Measurements from ENCODE around the gene POMT2.

Gene POMT2

DNA sequence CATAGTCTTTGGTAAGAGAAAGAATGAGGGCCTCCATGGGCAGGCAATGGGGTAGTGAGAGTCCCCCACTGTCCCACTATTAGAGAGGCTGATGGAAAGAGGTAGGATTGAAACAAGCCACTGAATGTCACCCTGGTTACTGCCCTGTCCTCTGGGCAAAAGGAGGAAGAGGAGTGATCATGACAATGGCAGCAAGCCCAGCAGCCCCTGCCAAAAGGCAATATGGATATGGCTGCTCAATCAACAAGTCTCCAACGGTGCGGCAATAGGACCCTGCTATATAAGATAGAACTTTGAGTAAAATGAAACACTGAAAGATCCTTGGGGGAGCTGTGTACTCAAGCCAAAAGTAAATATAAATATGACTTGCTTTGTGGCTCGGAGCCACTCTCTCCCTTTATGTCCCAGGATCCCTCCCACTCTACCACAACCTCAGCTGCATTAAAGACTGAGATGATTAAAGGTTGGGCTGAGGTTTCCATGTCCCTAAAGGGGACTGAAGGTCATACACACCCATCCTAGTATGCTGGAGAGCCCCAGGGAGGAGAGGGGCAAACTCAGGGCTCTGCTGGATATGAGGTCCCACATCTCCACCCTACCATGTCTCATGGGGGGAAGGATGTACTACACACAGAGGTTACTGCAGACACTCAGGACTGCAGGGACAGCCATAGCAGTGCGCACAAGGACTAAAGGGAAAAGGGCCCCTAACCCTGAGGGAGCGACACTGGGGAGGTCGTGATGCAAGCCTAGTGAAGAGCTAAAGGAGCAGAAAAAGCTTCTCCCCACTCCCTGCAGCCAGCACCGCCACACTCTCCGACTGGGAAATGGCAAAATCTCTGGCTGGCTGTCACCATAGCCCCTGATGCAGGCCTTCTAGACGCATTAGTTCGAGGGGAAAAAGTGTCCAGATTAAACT lies 5.9 kb downstream of the POMT2 start:
- WGBS (ENCODE audit: insufficient coverage) = 90% methylated on average over 9 of the region's 10 CpGs
- POLR2A ChIA-PET = no interaction called here

DNA sequence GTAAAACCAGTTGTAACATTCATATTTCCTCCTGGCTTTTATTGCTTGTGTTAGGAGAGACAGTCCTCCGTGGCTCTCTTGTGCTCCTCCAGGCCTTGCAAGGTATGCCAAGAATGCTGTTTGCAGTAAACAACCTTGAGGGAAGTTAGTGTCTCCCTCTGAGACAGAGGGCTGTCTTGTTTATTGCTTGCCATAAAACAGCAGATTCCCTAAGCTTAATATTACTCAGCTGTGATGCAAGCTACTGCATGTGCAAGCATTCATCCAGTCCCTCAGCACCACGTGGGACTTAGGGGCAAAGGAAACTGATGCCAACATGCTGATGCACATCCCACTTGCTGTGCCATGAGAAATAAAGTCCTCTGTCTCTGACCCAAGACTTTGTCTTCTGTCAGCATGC lies 6.6 kb downstream of the POMT2 start:
- Histone ChIP-seq H3K36me3 (ENCODE audit: control insufficient read depth in 4 of 4, insufficient read depth in 4 of 4, low read length in 3 of 4) (peaks cover 0 to 4% (median 1%) of the 10 kb centered on the region in 4 experiments), H3K4me3 (ENCODE audit: control insufficient read depth in 1 of 7, extremely low read depth in 1 of 7, insufficient read depth in 4 of 7, low read depth in 2 of 7, low read length in 6 of 7) (no peak overlapping the region), H3K4me1 (ENCODE audit: control extremely low read depth in 1 of 4, control insufficient read depth in 4 of 4, insufficient read depth in 4 of 4, low read length in 3 of 4) (peaks cover 0 to 9% (median 4%) of the 10 kb centered on the region in 4 experiments), H3K27me3 (replicated peaks in 2 of 5; ENCODE audit: control insufficient read depth in 4 of 5, insufficient read depth in 5 of 5, low read length in 4 of 5) (no peaks in the 10 kb centered on the region), H3K27ac (ENCODE audit: insufficient read depth in 1 of 2, low read depth in 1 of 2, low read length in 2 of 2, poor library complexity in 1 of 2, severe bottlenecking in 2 of 2) (no peak overlapping the region), H3K9me3 (ENCODE audit: control extremely low read depth in 1 of 5, control insufficient read depth in 4 of 5, insufficient read depth in 2 of 5, low read depth in 1 of 5, low read length in 4 of 5) (no peaks in the 10 kb centered on the region)
- ChIA-PET POLR2A (no interaction called here), CTCF (interaction anchor here (0.6 to 14.2 kb wide), 4 partner anchors 12 to 172 kb away, joined by 3 to 251 read pairs (median 32); no protein-coding TSS in a partner anchor)
- no peak for DNase-seq
- 90% methylated on average over 2 of the region's 2 CpGs for WGBS (ENCODE audit: insufficient coverage)

More for the DNA sequence above, 5.9 kb downstream of the POMT2 start:
- DNase-seq = no peak
- Histone ChIP-seq H3K36me3 (ENCODE audit: control insufficient read depth in 4 of 4, insufficient read depth in 4 of 4, low read length in 3 of 4) (peaks cover 0 to 4% (median 1%) of the 10 kb centered on the region in 4 experiments), H3K27me3 (replicated peaks in 2 of 5; ENCODE audit: control insufficient read depth in 4 of 5, insufficient read depth in 5 of 5, low read length in 4 of 5) (no peaks in the 10 kb centered on the region), H3K9me3 (ENCODE audit: control extremely low read depth in 1 of 5, control insufficient read depth in 4 of 5, insufficient read depth in 2 of 5, low read depth in 1 of 5, low read length in 4 of 5) (no peaks in the 10 kb centered on the region), H3K4me1 (ENCODE audit: control extremely low read depth in 1 of 4, control insufficient read depth in 4 of 4, insufficient read depth in 4 of 4, low read length in 3 of 4) (peaks cover under 1 to 8% (median 4%) of the 10 kb centered on the region in 4 experiments), H3K4me3 (ENCODE audit: control insufficient read depth in 1 of 7, extremely low read depth in 1 of 7, insufficient read depth in 4 of 7, low read depth in 2 of 7, low read length in 6 of 7) (no peak overlapping the region), H3K27ac (ENCODE audit: insufficient read depth in 1 of 2, low read depth in 1 of 2, low read length in 2 of 2, poor library complexity in 1 of 2, severe bottlenecking in 2 of 2) (no peak overlapping the region)
- CTCF ChIA-PET = interaction anchor here (0.7 to 14.2 kb wide), 11 partner anchors 10 to 175 kb away, joined by 3 to 251 read pairs (median 6); no protein-coding TSS in a partner anchor

DNA sequence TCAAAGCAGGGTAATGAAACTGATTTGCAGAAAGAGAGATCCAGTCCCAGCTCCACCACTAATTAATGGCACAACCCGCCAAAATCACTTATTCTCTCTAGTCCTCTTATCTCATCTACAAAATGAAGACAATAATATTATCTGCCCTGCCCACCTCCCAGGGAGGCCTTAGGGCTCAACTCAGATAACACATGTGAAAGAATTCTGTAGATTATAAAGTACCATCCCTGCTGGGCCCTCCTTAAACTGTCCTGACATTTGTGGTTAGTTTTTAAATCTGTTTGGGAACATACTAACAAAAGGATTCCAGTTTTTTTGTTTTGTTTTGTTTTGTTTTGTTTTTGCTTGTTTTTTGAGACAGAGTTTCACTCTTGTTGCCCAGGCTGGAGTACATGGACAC lies 7.3 kb downstream of the POMT2 start:
- CTCF ChIA-PET = interaction anchor here (0.6 to 14.2 kb wide), 6 partner anchors 12 to 171 kb away, joined by 3 to 251 read pairs (median 4); no protein-coding TSS in a partner anchor
- Histone ChIP-seq H3K27me3 (replicated peaks in 2 of 5; ENCODE audit: control insufficient read depth in 4 of 5, insufficient read depth in 5 of 5, low read length in 4 of 5) (no peaks in the 10 kb centered on the region), H3K36me3 (ENCODE audit: control insufficient read depth in 4 of 4, insufficient read depth in 4 of 4, low read length in 3 of 4) (peaks cover 0 to 4% (median 1%) of the 10 kb centered on the region in 4 experiments), H3K4me3 (ENCODE audit: control insufficient read depth in 1 of 7, extremely low read depth in 1 of 7, insufficient read depth in 4 of 7, low read depth in 2 of 7, low read length in 6 of 7) (no peak overlapping the region), H3K4me1 (ENCODE audit: control extremely low read depth in 1 of 4, control insufficient read depth in 4 of 4, insufficient read depth in 4 of 4, low read length in 3 of 4) (peaks cover 0 to 14% (median 6%) of the 10 kb centered on the region in 4 experiments), H3K9me3 (ENCODE audit: control extremely low read depth in 1 of 5, control insufficient read depth in 4 of 5, insufficient read depth in 2 of 5, low read depth in 1 of 5, low read length in 4 of 5) (no peaks in the 10 kb centered on the region), H3K27ac (ENCODE audit: insufficient read depth in 1 of 2, low read depth in 1 of 2, low read length in 2 of 2, poor library complexity in 1 of 2, severe bottlenecking in 2 of 2) (no peak overlapping the region)
- POLR2A ChIA-PET = no interaction called here
- 80% methylated on average over 1 of the region's 1 CpG for WGBS (ENCODE audit: insufficient coverage)
- DNase-seq = no peak

DNA sequence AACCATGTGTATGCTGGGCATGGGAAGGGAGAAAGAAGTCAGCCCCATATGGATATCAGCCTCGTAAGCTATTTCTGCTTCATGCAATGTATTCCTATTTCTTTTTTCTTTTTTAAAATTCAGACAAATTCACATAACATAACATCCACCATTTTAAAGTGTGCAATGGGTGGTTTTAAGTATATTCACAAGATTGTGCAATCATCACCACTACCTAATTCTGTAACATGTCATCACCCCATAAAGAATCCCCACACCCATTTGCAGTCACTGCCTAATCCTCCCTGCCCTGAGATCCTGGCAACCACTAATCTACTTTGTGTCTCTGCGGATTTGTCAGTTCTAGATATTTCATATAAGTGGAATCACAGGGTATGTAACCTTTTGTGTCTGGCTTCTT lies 9.5 kb downstream of the POMT2 start:
- no peak overlapping the region for H3K27ac ChIP-seq (ENCODE audit: insufficient read depth in 1 of 2, low read depth in 1 of 2, low read length in 2 of 2, poor library complexity in 1 of 2, severe bottlenecking in 2 of 2)
- no peaks in the 10 kb centered on the region for H3K9me3 ChIP-seq (ENCODE audit: control extremely low read depth in 1 of 5, control insufficient read depth in 4 of 5, insufficient read depth in 2 of 5, low read depth in 1 of 5, low read length in 4 of 5)
- POLR2A ChIA-PET = interaction anchor here (1.2 kb wide), 1 partner anchor 254 kb away, joined by 5 read pairs; no protein-coding TSS in a partner anchor
- H3K4me3 ChIP-seq (ENCODE audit: control insufficient read depth in 1 of 7, extremely low read depth in 1 of 7, insufficient read depth in 4 of 7, low read depth in 2 of 7, low read length in 6 of 7) = no peak overlapping the region
- no CpG with 5 or more reads among the region's 2 CpGs for WGBS (ENCODE audit: insufficient coverage)
- H3K27me3 ChIP-seq (replicated peaks in 2 of 5; ENCODE audit: control insufficient read depth in 4 of 5, insufficient read depth in 5 of 5, low read length in 4 of 5) = no peaks in the 10 kb centered on the region
- peaks cover 0 to 17% (median 6%) of the 10 kb centered on the region in 4 experiments for H3K4me1 ChIP-seq (ENCODE audit: control extremely low read depth in 1 of 4, control insufficient read depth in 4 of 4, insufficient read depth in 4 of 4, low read length in 3 of 4)
- peaks cover 0 to 5% (median 1%) of the 10 kb centered on the region in 4 experiments for H3K36me3 ChIP-seq (ENCODE audit: control insufficient read depth in 4 of 4, insufficient read depth in 4 of 4, low read length in 3 of 4)
- CTCF ChIA-PET = interaction anchor here (1.7 to 14.2 kb wide), 2 partner anchors 10 to 24 kb away, joined by 3 to 251 read pairs; no protein-coding TSS in a partner anchor
- no peak for DNase-seq

DNA sequence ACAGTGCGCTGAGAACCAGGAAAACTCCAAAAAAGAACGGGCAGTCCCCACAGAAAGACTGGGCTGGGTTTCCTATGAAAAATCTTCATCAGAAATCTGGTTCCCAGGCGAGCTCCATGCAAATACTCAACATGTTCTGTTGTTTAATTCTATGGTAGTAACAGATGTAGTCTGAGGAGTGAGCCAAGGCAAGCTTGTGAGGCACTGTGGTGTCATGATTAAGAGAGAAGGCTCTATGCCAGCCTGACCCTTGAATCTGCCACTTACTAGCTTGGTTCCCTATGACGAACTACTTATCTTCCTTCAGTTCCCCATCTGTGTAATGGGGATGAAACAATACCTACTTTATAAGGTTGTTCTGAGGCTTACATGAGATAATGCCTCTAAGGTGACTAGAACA lies 10.7 kb downstream of the POMT2 start:
- H3K4me3 ChIP-seq (ENCODE audit: control insufficient read depth in 1 of 7, extremely low read depth in 1 of 7, insufficient read depth in 4 of 7, low read depth in 2 of 7, low read length in 6 of 7) = no peak overlapping the region
- CTCF ChIA-PET = interaction anchor here (14.2 kb wide), 1 partner anchor 8 kb away, joined by 251 read pairs; no protein-coding TSS in a partner anchor
- H3K27me3 ChIP-seq (replicated peaks in 2 of 5; ENCODE audit: control insufficient read depth in 4 of 5, insufficient read depth in 5 of 5, low read length in 4 of 5) = no peaks in the 10 kb centered on the region
- POLR2A ChIA-PET = no interaction called here
- no peak overlapping the region for H3K27ac ChIP-seq (ENCODE audit: insufficient read depth in 1 of 2, low read depth in 1 of 2, low read length in 2 of 2, poor library complexity in 1 of 2, severe bottlenecking in 2 of 2)
- WGBS (ENCODE audit: insufficient coverage) = 96% methylated on average over 3 of the region's 4 CpGs
- H3K4me1 ChIP-seq (ENCODE audit: control extremely low read depth in 1 of 4, control insufficient read depth in 4 of 4, insufficient read depth in 4 of 4, low read length in 3 of 4) = peaks cover 0 to 17% (median 6%) of the 10 kb centered on the region in 4 experiments
- no peaks in the 10 kb centered on the region for H3K9me3 ChIP-seq (ENCODE audit: control extremely low read depth in 1 of 5, control insufficient read depth in 4 of 5, insufficient read depth in 2 of 5, low read depth in 1 of 5, low read length in 4 of 5)
- H3K36me3 ChIP-seq (ENCODE audit: control insufficient read depth in 4 of 4, insufficient read depth in 4 of 4, low read length in 3 of 4) = peaks cover 2 to 13% (median 4%) of the 10 kb centered on the region in 4 experiments
- no peak for DNase-seq

DNA sequence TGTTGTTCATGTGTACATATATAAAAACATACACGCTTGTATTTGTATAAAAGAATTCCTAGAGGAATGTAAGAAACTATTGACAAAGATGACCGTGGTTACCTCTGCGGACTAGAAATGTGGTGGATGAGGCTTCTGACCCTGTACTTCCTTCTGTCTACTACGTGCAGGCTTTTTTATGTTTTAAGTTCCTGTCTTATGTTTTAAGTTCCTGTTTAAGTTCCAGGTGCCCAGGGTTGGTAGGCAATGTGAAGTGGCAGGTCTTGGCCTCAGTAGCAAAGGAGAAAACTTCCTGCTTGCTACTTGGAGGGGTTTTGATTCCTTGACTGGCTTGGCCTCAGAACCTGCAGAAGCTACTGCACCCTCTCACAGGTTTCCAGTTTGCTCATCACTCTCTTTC lies 11.6 kb downstream of the POMT2 start:
- no peak overlapping the region for H3K27ac ChIP-seq (ENCODE audit: insufficient read depth in 1 of 2, low read depth in 1 of 2, low read length in 2 of 2, poor library complexity in 1 of 2, severe bottlenecking in 2 of 2)
- 10% methylated on average over 3 of the region's 4 CpGs for WGBS (ENCODE audit: insufficient coverage)
- DNase-seq = peak; percentile 22 to 78 (median 69)
- no peak overlapping the region for H3K4me3 ChIP-seq (ENCODE audit: control insufficient read depth in 1 of 7, extremely low read depth in 1 of 7, insufficient read depth in 4 of 7, low read depth in 2 of 7, low read length in 6 of 7)
- CTCF ChIA-PET = interaction anchor here (14.2 kb wide), 1 partner anchor 8 kb away, joined by 251 read pairs; no protein-coding TSS in a partner anchor
- H3K27me3 ChIP-seq (replicated peaks in 2 of 5; ENCODE audit: control insufficient read depth in 4 of 5, insufficient read depth in 5 of 5, low read length in 4 of 5) = no peaks in the 10 kb centered on the region
- H3K9me3 ChIP-seq (ENCODE audit: control extremely low read depth in 1 of 5, control insufficient read depth in 4 of 5, insufficient read depth in 2 of 5, low read depth in 1 of 5, low read length in 4 of 5) = no peaks in the 10 kb centered on the region
- H3K4me1 ChIP-seq (ENCODE audit: control extremely low read depth in 1 of 4, control insufficient read depth in 4 of 4, insufficient read depth in 4 of 4, low read length in 3 of 4) = peaks cover 0 to 17% (median 6%) of the 10 kb centered on the region in 4 experiments
- peaks cover 2 to 13% (median 5%) of the 10 kb centered on the region in 4 experiments for H3K36me3 ChIP-seq (ENCODE audit: control insufficient read depth in 4 of 4, insufficient read depth in 4 of 4, low read length in 3 of 4)
- POLR2A ChIA-PET = interaction anchor here (1.2 kb wide), 1 partner anchor 154 kb away, joined by 3 read pairs; no protein-coding TSS in a partner anchor
